Lower leg skin (tissue), 4 donors: ENCODE measurements around the gene IMP4. TPM values are rescaled to one million over a fixed set of nuclear protein-coding genes. Genes with fewer than 3 reads are reported as not detected.

ENCODE experiments used
- DNase-seq, 2 donors: peaks; one replicate each; pipeline ENCODE4 v3.0.0-alpha.2; 2019; ENCODE audit warnings: low spot score in 2 of 2
- H3K4me3 ChIP-seq: fragments of 200-600 bp; sonication (generic); 2 replicates; pipeline ENCODE4 v1.5.1; 2017; ENCODE audit warnings: mild to moderate bottlenecking, low read depth; ENCODE audit not compliant: poor library complexity, severe bottlenecking
- POLR2A ChIP-seq, 2 donors: fragments of 450-650 bp; IDR thresholded peaks; one replicate each; pipeline ENCODE4 v1.6.1; 2016 to 2017; ENCODE audit warnings: antibody characterized with exemption in 2 of 2, mild to moderate bottlenecking in 1 of 2, moderate library complexity in 1 of 2
- WGBS, 2 donors: methylation state at CpG; one replicate each; pipeline ENCODE4 v1.1.5; 2018; 5-methylcytosine and 5-hydroxymethylcytosine counted together
- intact Hi-C: fragments of 100-400 bp; cut with DNase I; formaldehyde crosslinking; loops from one replicate; pipeline ENCODE4 v1.15.0; 2023; ENCODE audit warnings: low total_unique reads
- total RNA-seq, 4 donors: library from RNA; depleted of rRNA; stranded (reverse); fragments of >200 nt; gene quantifications; one replicate each; pipeline ENCODE4 v1.1.0, GENCODE V29; 2016
- TF ChIP-seq, protein P1 (sequence below), 3 donors: fragments of 450-650 bp; IDR thresholded peaks; one replicate each; pipeline ENCODE4 v1.5.1; 2016; ENCODE audit warnings: antibody characterized with exemption in 3 of 3, mild to moderate bottlenecking in 3 of 3, moderate library complexity in 2 of 3

Gene IMP4
- total RNA-seq, 4 donors from 2014 or later, result 84.8 to 98.1 (median 97.0) TPM

DNA sequence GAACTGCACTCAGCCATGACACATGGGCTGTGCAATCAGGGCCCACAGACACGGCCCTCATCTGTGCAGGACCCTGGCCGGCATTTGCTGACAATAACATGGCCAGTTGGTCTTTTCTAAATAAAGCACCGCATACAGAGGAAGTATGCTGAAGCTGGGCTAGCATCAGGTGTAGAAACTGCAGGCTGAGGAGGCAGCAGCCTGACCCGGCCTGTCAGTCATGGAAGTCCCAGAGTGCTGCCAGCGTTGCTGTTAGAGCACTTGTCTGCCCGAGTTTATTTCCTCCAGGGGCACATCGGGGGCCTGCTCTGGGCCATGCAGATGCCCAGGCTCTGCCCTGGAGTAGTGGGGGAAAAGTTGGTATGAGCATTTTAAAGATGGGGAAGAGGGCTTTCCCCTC, 9.0 kb downstream of the IMP4 start:
- no peak for TF ChIP-seq POLR2A (IDR thresholded peaks at IDR 0.05)
- intact Hi-C loops, result no loop called here
- WGBS, 2 donors, result 59 to 64% methylated on average over 7 of the region's 7 CpGs
- no peak overlapping the region for H3K4me3 ChIP-seq
- DNase-seq, result no peak

DNA sequence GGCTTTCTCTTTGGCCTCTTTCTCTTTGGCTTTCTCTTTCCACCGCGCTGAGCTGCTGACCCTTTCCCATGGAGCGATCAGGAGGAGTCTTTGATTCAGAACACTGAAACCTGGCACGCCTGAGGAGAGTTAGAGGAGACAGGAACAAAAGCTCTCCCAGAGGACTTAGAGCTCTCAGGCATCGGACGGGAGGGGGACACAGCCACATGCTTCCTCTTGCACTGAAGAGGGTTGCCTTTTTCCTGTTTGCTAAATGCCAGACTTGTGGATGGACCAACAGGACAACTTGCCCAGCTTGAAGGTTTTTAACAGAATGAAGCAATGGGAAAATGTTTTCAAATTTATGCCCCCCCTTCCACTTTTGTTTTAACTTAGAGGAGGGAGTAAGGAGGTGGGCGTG, 9.5 kb downstream of the IMP4 start:
- no peak overlapping the region for H3K4me3 ChIP-seq
- peak in 1 of 2 donors; percentile 76 for DNase-seq
- WGBS, 2 donors, result 63 to 64% methylated on average over 7 of the region's 7 CpGs
- intact Hi-C loops, result no loop called here
- TF ChIP-seq, protein P1, sequence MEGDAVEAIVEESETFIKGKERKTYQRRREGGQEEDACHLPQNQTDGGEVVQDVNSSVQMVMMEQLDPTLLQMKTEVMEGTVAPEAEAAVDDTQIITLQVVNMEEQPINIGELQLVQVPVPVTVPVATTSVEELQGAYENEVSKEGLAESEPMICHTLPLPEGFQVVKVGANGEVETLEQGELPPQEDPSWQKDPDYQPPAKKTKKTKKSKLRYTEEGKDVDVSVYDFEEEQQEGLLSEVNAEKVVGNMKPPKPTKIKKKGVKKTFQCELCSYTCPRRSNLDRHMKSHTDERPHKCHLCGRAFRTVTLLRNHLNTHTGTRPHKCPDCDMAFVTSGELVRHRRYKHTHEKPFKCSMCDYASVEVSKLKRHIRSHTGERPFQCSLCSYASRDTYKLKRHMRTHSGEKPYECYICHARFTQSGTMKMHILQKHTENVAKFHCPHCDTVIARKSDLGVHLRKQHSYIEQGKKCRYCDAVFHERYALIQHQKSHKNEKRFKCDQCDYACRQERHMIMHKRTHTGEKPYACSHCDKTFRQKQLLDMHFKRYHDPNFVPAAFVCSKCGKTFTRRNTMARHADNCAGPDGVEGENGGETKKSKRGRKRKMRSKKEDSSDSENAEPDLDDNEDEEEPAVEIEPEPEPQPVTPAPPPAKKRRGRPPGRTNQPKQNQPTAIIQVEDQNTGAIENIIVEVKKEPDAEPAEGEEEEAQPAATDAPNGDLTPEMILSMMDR (IDR thresholded peaks at IDR 0.05), result no peak
- no peak for TF ChIP-seq POLR2A (IDR thresholded peaks at IDR 0.05)

DNA sequence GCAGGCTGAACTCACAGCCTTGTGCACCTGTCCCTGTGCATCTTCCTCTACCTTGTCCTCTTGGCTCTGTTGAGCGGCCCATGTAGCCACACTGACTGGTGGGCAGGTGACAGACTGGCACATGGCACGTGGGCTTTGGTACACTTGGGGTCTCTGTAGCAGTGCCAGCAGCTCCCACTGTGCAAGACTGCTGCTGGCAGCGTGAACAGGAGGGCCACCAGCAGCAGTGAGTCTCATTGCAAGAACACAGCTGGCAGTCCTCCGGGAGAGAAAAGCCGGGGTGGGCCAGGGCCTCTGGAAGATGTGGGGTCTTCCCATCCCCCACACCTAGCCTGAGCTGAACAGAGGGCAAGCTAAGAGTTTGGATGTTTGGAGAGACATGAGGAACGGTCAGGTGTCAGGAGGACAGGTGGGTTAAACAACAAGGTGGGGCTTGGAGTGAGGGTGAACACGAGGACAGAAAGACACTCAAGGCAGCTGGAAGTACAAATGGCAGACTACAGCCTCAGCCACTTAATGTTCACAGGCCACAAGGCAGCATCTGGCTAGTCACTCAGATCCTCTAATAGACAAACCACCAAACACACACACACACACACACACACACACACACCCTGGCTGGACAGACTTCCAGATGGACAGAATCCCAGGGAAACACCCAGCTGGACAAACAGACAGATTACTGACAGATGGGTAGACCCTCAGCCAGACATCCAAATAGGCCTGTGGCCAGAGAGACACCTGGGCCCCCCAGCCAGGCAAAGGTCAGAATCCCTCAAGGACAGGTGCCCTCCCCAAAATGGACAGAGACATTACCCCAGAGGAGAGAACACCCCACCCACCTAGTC, 10.8 kb downstream of the IMP4 start:
- DNase-seq, result peak in 1 of 2 donors; percentile 70
- WGBS, 2 donors, result 85 to 88% methylated on average over 5 to 7 of the region's 7 CpGs
- no peak overlapping the region for H3K4me3 ChIP-seq
- TF ChIP-seq POLR2A (IDR thresholded peaks at IDR 0.05), result no peak
- TF ChIP-seq, protein P1 (IDR thresholded peaks at IDR 0.05), result no peak
- intact Hi-C loops, result no loop called here

DNA sequence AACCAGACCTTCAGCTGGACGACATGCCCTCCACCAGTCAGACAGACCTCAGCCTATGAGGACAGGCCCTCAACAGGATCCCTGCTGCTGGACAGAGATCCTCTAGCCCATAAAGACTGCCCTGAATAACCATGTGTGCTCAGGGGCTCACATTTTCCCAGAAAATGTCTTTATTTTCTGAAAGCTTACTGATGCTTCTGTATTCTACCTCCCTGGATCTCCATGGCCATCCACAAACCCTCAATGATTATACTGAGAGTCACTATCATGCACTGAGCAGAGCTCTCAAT, 11.4 kb downstream of the IMP4 start:
- no peak for DNase-seq
- intact Hi-C loops, result no loop called here
- TF ChIP-seq POLR2A (IDR thresholded peaks at IDR 0.05), result no peak
- TF ChIP-seq, protein P1 (IDR thresholded peaks at IDR 0.05), result no peak
- WGBS, 2 donors, result 50 to 56% methylated on average over 1 of the region's 1 CpG
- H3K4me3 ChIP-seq, result no peak overlapping the region

DNA sequence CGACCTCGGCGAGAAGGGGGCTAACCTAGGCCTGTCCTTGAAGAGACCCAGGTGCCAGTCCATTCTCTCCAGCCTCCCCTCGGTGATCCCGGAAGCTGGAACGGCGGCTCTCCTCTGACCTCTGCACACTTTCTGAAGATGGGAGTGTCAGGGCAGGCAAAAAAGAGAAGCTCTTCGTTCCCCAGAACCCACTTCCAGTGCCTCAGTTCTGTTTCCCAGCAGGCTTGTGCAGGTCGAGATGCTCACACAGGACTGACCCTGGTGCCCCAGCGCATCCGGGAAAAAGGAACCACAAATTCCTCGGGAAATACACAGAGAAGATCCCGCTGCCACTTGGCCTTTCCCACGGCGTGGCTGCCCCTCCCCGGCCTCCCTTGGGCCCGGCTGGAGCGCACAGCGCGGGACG, 12.5 kb downstream of the IMP4 start:
- intact Hi-C loops, result no loop called here
- DNase-seq, result peak in 1 of 2 donors; percentile 83
- peak overlapping the region; percentile 62 for H3K4me3 ChIP-seq
- 16 to 26% methylated on average over 12 to 21 of the region's 21 CpGs for WGBS, 2 donors
- no peak for TF ChIP-seq POLR2A (IDR thresholded peaks at IDR 0.05)
- TF ChIP-seq, protein P1 (IDR thresholded peaks at IDR 0.05), result no peak

DNA sequence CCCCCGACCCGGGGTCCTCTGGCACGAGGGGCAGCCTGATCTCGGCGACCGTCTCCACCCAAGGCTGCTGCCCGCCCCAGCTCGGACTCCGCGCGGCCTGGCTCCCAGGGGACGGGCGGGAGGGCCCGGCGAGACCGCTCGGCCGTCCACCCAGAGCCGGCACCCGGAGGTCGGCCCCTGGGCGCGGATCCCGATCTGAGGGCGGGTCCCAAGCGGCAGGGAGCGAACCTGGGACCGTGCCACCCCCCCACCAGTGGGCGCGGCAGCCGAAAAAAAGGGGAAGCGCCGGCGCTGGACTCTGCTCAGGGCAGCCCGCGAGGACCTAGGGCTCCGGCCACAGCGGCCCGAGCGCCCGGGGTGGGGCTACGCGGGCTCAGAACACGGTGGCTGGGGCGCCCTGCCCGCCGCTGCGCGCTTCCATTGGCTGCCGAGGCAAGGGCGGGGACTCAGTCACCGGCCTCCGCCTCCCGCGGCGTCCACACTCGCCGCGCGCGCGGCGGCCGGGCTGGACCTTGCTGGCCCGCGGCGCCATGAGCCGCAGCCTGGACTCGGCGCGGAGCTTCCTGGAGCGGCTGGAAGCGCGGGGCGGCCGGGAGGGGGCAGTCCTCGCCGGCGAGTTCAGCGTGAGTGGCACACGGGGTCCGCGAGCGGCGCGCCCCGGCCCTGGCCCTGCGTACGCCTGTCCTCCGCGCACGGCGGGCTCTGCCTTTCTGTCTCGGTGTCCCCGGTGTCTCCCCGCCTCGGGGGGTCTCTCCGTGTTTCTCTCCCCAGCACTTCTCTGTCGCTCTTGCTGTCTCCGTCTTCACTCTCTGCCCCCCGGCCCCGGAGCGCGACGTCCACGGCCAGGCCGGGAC, 13.1 kb downstream of the IMP4 start, which contains the start of gene PTPN18:
TSS of gene PTPN18 (plus strand) at position 479 of the 854 bp plus-strand sequence. CDS start at position 531, 52 bp downstream.
- intact Hi-C loops, result no loop called here
- TF ChIP-seq, protein P1 (IDR thresholded peaks at IDR 0.05), result peak in 1 of 3 donors; percentile 15
- TF ChIP-seq POLR2A (IDR thresholded peaks at IDR 0.05), result no peak
- WGBS, 2 donors, result 0 to 3% methylated on average over 36 to 39 of the region's 107 CpGs
- peak; percentile 82 to 97 for DNase-seq
- H3K4me3 ChIP-seq, result peak within 1 kb of the TSS; percentile 62
